ENCODE results near the gene SESN1.

Gene SESN1

DNA sequence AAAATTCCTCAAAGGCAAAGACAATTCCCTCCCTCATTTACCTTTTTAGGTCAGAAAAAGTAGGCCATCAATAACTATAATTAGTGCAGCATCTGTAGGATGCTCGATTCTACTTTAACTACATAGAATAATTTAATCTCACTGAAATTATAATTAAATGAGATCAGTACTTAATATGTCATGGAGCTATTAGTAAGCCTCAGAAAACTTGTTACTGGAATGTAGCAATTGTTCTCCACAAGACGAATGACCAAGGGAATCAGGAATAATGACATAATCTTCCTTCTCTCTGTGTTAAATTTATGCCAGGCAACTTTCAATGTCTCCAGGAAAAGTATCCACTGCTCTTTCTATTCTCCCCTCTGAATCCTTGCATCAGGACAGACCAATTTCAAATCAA lies 34.1 kb downstream of the SESN1 start:
- DNase-seq (ENCODE audit: low read depth) = no peak

DNA sequence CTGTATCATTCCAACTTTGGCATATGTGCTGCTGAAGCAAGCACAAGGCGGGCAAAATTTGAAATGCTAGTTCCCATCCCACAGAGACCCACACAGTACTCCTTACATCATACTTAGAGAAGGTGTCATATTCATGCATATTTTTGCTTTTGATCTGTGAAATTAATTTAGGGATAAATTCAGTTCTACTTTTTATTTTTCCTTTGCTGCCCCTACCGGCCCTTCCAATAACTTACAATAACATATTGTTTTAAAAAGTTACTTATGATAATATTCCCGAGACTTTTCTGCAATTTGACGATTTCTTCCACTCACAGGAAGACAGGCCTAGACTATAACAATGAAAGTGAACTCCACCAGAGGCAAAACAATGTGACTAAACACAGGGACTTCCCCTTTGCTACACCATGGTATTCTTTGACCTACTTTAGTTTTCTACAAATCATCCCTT lies 35.0 kb downstream of the SESN1 start:
- no peak for DNase-seq (ENCODE audit: low read depth)

GRCh38 chr6:109059153-109059552 lies 35.5 kb downstream of the SESN1 start:
- DNase-seq (ENCODE audit: low read depth) = no peak

DNA sequence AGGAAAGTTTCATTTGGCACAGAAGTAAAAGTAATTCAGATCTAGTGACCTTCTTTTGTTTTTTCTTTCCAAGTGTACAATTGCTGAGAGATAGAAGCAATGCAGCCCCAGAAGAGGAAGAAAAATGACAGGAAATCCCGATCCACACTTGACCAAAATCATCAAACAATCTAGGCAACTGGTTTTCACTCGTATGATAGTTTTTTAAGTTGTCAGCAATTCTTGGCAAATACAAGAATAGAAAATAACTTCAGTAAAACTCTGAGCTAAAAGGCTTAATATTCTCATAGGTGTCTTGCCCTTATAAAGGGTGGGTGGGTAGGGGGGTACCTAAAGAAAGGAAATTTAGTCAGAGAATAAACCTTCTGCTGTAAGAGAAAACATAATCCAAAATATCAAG lies 36.0 kb downstream of the SESN1 start:
- no peak for DNase-seq (ENCODE audit: low read depth)

DNA sequence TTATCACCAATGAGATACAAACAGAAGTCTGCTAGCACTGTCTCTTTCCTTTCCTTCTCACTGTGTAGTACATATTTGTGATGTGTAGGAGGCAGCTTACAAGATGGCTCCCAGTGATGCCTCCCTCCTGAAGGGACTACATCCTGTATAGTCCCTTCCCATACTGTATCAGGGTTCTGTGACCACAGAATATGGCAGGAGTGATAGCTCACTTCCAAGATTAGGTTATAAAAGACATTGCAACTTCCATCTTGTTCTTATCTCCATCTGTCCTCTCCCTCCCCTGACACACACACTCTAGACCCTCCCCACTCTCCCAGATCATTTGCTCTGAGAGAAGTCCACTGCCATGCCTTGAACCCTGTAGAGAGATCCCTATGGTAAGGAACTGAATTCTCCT lies 38.0 kb downstream of the SESN1 start:
- DNase-seq (ENCODE audit: low read depth) = no peak

DNA sequence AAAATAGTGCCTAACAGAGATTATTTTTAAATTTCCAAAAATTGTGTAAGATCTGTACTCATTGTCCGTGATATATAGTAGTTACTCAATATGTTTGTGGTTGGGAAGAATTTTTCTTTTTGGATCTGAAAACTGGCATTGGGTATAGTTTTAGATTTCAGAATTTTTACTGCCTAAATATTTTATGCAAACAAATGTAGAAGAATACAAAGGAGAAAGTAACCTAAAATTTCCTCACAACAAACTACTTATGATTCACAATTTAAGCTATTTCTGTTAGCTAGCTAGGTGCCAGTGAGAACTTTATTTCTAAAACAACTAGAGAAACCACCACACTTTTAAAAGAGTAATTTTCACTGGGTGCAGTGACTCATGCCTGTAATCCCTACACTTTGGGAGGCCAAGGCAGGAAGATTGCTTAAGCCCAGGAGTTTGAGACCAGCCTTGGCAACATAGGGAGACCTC lies 38.8 kb downstream of the SESN1 start:
- DNase-seq (ENCODE audit: low read depth) = no peak

DNA sequence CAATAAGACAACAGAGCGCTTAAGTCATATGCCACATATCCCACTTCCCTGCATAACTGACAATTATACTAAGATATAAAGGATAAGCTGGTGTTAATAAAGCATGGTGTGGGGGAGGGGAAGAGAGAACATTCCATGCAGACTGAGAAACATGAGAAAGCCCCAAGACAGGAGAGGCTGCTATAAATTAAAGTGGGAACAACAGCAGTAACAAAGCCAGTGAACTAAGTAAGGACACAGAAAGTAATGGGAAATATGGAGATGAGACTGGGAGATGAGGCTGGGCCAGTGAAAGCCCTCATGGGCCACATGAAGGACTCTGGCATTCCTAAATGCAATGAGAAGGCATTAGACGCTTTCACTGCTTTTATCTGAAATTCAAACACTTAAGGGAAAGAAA lies 41.3 kb downstream of the SESN1 start:
- no peak for DNase-seq (ENCODE audit: low read depth)

DNA sequence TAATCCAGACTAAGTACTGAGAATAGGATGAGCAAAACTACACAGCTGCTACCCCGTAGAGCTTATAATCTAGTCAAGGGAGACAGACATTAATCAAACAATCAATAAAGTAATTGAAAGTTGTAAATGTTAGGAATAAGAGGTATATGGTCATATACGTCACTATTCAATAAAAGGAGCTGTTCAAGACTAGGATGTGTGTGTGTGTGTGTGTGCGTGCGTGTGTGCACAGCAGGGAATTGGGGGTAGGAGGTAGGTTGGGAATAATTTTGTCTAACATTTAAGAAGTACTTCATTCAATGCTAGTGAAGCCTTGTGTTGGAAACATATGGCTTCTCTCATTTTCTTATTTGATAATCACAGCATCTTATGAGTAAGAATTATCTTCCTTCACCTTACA lies 41.8 kb downstream of the SESN1 start:
- no peak for DNase-seq (ENCODE audit: low read depth)

GRCh38 chr6:109052018-109052651 lies 42.5 kb downstream of the SESN1 start:
- no peak for DNase-seq (ENCODE audit: low read depth)

DNA sequence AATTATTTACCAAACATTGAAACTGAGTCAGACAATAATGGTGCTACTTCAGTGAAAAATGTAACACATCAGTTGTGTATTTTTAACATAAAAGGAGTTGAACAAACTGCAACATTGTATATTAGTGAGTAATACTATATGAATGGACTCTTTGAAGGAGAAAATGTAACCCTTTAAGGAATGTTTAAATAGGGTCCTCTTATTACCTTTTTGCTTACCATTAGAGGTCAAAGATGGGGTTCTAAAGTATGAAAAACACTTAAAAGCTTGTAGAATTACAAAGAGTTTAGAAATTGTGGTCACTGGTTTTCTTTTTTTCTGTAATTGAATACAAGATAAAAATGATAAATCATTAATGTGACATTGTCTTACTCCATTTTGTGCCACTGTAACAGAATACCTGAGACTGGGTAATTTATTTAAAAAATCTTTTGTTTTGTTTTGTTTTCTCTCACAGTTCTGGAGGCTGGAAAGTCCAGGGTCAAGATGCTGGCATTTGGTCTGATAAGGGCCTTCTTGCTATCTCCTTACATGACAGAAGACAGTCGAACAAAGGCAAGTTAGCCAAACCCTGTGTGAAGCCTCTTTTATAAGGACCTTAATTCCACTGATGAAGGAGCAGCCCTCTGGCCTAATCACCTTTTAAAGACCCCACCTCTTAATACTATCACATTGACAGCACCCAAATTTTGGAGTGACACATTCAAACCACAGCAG lies 43.2 kb downstream of the SESN1 start:
- no peak for DNase-seq (ENCODE audit: low read depth)

DNA sequence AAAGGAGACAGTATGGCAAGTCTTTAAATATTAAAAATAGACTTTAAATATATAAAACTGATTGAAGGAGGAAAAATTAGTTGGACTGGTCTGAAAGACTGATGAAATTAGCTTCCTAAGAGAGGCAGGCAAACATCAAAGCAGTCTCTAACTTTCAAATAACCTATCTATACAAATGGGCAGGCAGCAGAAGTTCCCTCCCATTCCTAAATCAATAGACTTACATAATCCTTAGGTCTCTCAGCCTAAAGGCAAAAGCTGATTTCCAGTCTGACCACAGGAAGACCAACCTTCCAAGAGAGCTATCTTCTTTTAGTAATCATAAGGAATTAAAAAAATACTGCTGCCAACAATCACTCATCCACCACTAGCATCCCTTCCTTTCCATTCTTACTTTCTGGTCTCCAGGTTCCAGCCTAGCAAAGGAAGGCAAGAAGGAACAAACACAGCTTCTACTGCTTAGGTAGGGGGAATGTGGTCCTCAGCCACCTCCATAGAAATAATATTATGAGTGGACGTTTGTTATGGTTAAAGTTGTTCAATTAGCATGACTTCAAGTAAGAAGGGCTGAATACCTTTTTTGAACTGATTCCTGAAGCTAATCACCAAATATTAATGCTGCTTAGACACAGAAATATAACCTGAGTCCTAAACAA lies 44.1 kb downstream of the SESN1 start:
- no peak for DNase-seq (ENCODE audit: low read depth)

- no peak for DNase-seq (ENCODE audit: low read depth)
Observed at GRCh38 chr6:109050012-109050411, 44.6 kb downstream of the SESN1 start.

DNA sequence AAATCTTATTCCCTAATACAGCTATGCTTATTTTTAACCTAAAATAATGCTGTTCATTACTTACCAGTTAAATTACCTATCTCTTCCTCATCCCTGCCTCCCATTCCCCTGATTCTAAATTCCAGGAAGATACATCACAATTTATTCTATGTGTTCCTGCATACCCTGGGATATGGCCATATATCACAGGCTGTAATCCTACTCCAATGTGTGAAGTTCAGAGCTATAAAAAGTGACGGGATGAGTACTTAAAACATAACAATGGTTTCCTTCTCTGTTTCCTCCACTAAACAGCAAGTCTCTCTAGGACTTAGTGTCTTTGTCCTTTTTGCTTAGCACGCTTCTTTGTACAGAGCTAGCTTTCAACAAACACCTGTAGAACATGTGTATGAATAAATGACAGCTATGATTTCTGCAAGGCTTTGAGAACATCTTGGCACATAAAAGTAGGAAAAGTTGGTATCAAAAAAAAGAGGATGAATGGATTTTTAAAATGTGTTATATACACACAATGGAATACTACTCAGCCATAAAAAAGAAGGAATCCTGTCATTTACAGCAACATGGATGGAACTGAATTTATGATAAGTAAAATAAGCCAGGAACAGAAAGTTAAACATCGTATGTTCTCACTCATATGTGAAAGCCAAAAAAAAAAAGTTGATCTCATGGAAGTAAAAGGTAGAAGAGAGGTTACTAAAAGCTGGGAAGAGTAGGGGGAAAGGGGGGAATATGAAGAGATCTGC lies 45.8 kb downstream of the SESN1 start:
- DNase-seq (ENCODE audit: low read depth) = no peak

DNA sequence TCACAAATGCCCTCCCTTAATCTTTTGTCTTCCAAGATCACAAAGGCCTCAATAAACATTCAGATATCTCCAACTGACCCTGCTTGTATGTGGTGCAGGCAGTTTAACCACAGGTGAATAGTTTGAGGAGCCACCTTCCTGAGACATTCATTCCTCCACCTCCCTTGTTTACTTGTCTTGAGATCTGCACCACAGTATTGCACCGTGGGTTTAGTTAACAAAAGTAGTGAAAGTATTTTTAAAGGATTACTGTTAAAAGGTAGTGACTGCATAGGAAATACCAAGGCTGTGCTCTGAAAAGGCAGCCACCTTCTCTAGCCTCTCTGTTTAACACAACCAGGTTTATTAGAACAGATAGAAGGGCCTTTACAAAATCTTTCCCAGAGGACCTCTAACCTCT lies 46.5 kb downstream of the SESN1 start:
- DNase-seq (ENCODE audit: low read depth) = no peak

DNA sequence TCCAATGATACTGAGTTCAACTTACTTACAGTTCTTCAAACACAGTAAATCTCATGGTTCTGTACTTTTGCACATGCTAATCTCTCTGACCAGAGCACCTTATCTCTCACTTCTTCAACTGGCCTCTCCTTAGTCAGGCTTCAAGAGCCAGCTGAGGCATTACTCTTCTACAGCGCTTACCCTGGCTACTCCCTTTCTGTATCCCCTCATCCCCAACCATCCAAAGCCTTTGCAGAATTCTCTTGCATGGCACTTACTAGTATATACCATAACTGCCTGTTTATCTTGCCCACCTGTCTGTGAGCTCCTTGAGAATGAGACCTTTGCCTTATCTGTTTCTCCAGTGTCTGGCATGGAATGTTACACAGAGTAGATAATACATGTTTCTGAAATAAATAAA lies 49.2 kb downstream of the SESN1 start:
- no peak for DNase-seq (ENCODE audit: low read depth)

GRCh38 chr6:109039795-109040194 lies 54.9 kb downstream of the SESN1 start:
- DNase-seq (ENCODE audit: low read depth) = no peak

DNA sequence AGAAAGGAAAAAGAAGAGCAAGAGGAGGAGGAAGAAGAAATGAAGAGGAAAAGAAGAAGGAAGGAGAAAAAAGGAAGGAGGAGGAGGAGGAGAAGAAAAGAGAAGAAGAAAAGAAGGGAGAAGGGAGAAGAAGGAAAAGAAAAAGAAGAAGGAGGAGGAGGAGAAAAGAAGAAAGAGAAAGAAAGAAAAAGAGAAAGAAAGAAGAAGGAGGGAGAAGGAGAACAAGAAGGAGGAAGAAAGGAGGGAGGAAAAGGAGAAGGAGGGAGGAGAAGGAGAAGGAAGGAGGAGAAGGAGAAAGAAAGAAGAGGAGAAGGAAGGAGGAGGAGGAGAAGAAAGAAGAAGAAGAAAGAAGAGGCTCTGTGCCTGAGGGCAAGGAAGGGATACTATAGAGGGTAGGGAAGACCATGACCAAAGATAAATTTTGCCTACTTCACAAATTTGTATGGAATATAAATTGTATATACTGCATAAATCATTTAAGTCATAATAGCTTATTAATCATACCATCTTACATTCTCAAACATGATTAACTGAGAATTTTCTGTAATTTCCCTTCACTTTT lies 55.7 kb downstream of the SESN1 start:
- DNase-seq (ENCODE audit: low read depth) = no peak

DNA sequence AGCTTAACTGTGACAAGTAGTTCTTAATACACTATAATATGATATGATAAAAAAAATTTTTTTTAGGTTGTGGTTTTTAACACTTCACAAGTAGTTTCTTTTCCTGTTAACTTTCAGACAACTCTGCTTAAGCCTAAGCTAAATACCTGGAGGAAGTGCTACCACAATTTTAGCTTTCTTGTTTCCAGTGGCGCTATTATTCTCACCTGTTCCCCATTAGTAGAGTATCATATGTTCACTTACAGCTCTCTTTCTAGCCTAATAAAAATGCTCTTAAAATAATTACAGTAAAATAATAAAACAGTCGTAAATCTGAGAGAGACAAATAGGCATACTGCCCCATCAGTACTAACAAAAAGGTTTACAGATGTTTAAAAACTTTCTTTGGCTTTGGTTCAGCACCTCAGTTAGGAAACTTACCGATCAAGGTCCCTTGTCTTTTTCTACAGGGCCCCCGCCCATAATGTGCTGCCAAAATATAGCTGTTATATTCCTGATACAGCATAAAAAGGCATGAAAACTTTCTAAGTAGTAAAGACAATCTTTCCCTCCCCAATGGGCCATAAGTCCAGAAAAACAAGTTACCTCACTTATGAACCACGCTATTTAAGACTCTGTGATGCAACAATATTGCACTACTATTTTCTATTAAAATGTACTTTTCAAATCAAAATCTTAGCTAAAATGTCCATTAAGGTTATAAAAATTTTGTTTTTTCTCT lies 57.9 kb downstream of the SESN1 start:
- no peak for DNase-seq (ENCODE audit: low read depth)

GRCh38 chr6:109034526-109034925 lies 60.1 kb downstream of the SESN1 start:
- no peak for DNase-seq (ENCODE audit: low read depth)

DNA sequence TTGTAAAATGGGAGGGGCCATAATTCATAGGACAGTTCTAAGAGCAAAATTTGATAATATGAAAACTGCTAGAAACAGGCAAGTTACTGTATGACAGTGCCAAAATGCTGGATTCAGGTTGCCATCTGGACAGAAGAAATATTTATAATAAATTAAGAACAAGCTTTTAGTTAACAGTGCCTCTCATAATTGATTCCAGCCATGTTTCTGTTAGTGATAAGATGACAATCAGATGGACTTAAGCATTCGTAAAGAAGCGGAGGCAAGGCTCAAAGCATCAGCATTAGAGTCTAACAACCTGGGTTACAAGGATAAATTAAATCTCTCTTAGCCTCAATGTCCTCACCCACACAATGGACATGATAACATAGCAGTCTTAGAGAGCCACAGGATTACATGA lies 61.0 kb downstream of the SESN1 start:
- no peak for DNase-seq (ENCODE audit: low read depth)

- no peak for DNase-seq (ENCODE audit: low read depth)
Observed at GRCh38 chr6:109031416-109031815, 63.2 kb downstream of the SESN1 start.

GRCh38 chr6:109029313-109029712 lies 65.3 kb downstream of the SESN1 start:
- no peak for DNase-seq (ENCODE audit: low read depth)

Data from stimulated activated CD8-positive, alpha-beta memory T cell treated with anti-CD3 and anti-CD28 coated beads, Interleukin-12 subunit alpha, Interleukin-12 subunit beta, amount 100 ng/mL, for 1 hour (primary cell).